Measurements from ENCODE around the gene DAG1. TPM values are rescaled to one million over a fixed set of nuclear protein-coding genes. Genes with fewer than 3 reads are reported as not detected.
A peak's percentile ranks its signal among the peaks of the same experiment; 100 is the strongest.

DAG1 gene
- total RNA-seq, 2 experiments from 2014 or later: 15.0 to 18.3 TPM

DNA sequence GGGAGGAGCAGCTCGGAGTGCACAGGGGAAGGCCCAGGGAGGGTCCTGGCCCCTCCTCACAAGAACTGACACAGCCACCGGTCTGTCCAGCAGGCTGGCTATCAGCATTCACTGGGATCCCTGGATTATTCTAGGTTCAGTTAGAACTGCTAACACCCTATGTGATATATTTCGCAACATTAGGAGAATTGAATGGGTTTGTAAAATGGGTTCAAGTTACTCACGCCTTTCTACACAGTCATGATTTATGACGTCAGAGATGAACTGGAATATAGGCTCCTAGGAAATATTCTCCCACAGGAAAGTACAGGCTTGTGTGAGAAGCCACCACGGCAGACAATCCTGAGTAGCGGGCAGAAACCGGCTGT, 83.2 kb downstream of the DAG1 start:
- H3K4me3 ChIP-seq (ENCODE audit: low read length): peak overlapping the region; percentile 59
- Mint-ChIP-seq H3K27ac (no peak overlapping the region), H3K36me3 (ENCODE audit: low read depth) (no peaks in the 10 kb centered on the region), H3K4me1 (ENCODE audit: low read depth) (peaks cover 18% of the 10 kb centered on the region), H3K27me3 (peaks cover 80% of the 10 kb centered on the region), H3K9me3 (peaks cover 2% of the 10 kb centered on the region), H3K4me3 (peak overlapping the region; percentile 90)
- TF ChIP-seq CTCF (IDR thresholded peaks at IDR 0.05): no peak
- no peak for DNase-seq
- peaks cover 0 to 7% of the 10 kb centered on the region in 2 experiments for H3K9me3 ChIP-seq (ENCODE audit: control insufficient read depth in 1 of 2, insufficient read depth in 1 of 2, low read length in 2 of 2)
- H3K27ac ChIP-seq (ENCODE audit: low read depth in 1 of 2, low read length in 2 of 2): no peak overlapping the region
- ChIA-PET CTCF (interaction anchor here (4.2 kb wide), 1 partner anchor 13 kb away, joined by 32 read pairs; no protein-coding TSS in a partner anchor), POLR2A (no interaction called here)
- intact Hi-C loops (cut with DNase I, micrococcal nuclease): no loop called here
- no peak for ATAC-seq (ENCODE audit: poor library complexity)
- H3K27me3 ChIP-seq (ENCODE audit: control insufficient read depth in 1 of 2, insufficient read depth in 2 of 2, low read length in 2 of 2): peaks cover 36 to 39% of the 10 kb centered on the region in 2 experiments
- no peaks in the 10 kb centered on the region for H3K36me3 ChIP-seq (ENCODE audit: insufficient read depth, low read length)
- peaks cover 26% of the 10 kb centered on the region for H3K4me1 ChIP-seq (ENCODE audit: insufficient read depth, low read length)

DNA sequence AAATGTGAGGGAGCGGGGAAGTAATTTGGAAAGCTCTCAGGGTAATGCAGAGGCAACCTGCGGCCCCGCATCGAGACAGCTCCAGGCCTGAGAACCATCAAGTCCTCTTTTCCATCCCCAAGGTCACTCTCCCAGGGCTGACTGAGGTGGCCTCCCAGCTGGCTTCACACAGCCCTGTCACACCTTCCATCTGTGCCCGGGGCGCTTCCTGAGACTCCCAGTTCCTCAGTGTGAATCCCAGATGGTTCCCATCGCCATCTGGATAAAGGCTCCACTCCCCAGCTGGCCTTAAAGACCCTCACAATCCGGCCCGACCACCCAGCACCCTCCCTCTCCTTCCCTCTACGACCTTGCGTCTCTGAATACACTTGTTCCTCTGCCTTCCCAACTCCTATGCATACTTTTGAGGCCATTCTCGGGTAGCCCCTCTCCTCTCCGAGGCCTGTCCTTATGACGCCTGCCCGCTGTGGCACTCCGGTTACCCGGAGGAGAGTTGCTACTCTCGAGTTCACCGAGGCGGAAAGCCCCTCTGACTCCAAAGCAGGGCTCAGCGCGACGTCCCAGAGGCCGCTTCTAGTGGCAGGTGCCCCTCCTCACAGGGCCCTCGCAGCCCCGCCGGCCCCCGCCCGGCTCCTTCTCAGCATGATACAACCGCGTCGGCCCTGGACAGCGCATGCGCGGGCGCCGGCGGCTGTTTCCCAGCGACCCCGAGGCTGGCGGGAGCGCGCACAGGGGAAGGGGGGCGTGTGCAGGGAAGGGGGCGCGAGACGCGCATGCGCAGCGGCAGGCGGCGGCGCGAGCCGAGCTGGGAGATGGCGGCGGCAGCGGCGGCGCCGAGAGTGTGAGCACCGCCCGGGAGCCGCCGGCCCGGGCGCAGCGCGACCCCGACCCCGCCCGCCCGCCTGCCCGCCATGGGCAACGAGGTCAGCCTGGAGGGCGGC, 83.9 kb downstream of the DAG1 start, which contains the start of gene BSN:
Gene BSN, plus strand, starts transcription at position 786 of the 941 bp plus-strand sequence. Its CDS starts 126 bp downstream, at position 912.
- H3K4me1 Mint-ChIP-seq (ENCODE audit: low read depth): peaks cover 18% of the 10 kb centered on the region
- ChIA-PET POLR2A (interaction anchor here (1.2 kb wide), 1 partner anchor 14 kb away, joined by 8 read pairs; no protein-coding TSS in a partner anchor), CTCF (interaction anchor here (1.0 to 4.2 kb wide), 2 partner anchors 14 to 118 kb away, joined by 3 to 32 read pairs; no protein-coding TSS in a partner anchor)
- H3K27me3 Mint-ChIP-seq: peaks cover 80% of the 10 kb centered on the region
- no peaks in the 10 kb centered on the region for H3K36me3 ChIP-seq (ENCODE audit: insufficient read depth, low read length)
- no peaks in the 10 kb centered on the region for H3K36me3 Mint-ChIP-seq (ENCODE audit: low read depth)
- peaks cover 2% of the 10 kb centered on the region for H3K9me3 Mint-ChIP-seq
- intact Hi-C loops (cut with DNase I, micrococcal nuclease): no loop called here
- DNase-seq: peak; percentile 71 to 93 (median 84)
- no peak within 1 kb of the TSS for H3K27ac ChIP-seq (ENCODE audit: low read depth in 1 of 2, low read length in 2 of 2)
- H3K27me3 ChIP-seq (ENCODE audit: control insufficient read depth in 1 of 2, insufficient read depth in 2 of 2, low read length in 2 of 2): peaks cover 36 to 39% of the 10 kb centered on the region in 2 experiments
- ATAC-seq (ENCODE audit: poor library complexity): peak; percentile 88
- no peak within 1 kb of the TSS for H3K27ac Mint-ChIP-seq
- TF ChIP-seq CTCF (IDR thresholded peaks at IDR 0.05): no peak
- peaks cover 0 to 7% of the 10 kb centered on the region in 2 experiments for H3K9me3 ChIP-seq (ENCODE audit: control insufficient read depth in 1 of 2, insufficient read depth in 1 of 2, low read length in 2 of 2)
- peak within 1 kb of the TSS; percentile 90 for H3K4me3 Mint-ChIP-seq
- H3K4me3 ChIP-seq (ENCODE audit: low read length): peak within 1 kb of the TSS; percentile 59
- H3K4me1 ChIP-seq (ENCODE audit: insufficient read depth, low read length): peaks cover 26% of the 10 kb centered on the region

DNA sequence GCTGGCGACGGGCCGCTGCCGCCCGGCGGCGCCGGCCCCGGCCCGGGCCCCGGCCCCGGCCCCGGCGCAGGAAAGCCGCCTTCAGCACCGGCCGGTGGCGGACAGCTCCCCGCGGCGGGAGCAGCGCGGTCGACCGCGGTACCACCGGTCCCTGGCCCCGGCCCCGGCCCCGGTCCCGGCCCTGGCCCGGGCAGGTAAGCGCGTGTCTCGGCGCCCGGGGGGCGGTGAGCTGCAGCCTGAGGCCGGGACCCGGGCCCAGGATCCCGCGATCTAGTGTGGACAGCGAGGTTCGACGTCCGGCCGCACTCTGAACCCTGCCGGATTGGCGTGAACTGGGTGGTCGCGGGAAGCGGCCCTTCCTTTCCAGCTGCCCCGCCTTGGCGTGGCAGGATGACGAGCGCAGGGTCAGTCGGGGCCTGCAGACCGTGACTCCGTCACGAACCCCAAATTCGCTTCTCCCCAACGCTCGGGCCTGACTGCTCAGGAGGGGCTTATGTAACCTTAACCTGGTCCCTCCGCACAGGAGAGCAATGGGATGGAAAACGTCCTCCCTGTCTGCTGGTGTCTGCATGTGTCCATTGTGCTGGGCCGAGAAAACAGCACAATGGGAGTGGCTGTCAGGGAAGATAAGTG, 84.7 kb downstream of the DAG1 start:
- Mint-ChIP-seq H3K4me3 (peak overlapping the region; percentile 44), H3K4me1 (ENCODE audit: low read depth) (peaks cover 18% of the 10 kb centered on the region), H3K27me3 (peaks cover 84% of the 10 kb centered on the region), H3K36me3 (ENCODE audit: low read depth) (no peaks in the 10 kb centered on the region), H3K9me3 (peaks cover 2% of the 10 kb centered on the region), H3K27ac (no peak overlapping the region)
- H3K9me3 ChIP-seq (ENCODE audit: control insufficient read depth in 1 of 2, insufficient read depth in 1 of 2, low read length in 2 of 2): peaks cover 0 to 7% of the 10 kb centered on the region in 2 experiments
- ChIA-PET CTCF (interaction anchor here (1.0 to 4.2 kb wide), 2 partner anchors 15 to 117 kb away, joined by 3 to 32 read pairs; no protein-coding TSS in a partner anchor), POLR2A (interaction anchor here (1.2 kb wide), 1 partner anchor 15 kb away, joined by 8 read pairs; no protein-coding TSS in a partner anchor)
- no peaks in the 10 kb centered on the region for H3K36me3 ChIP-seq (ENCODE audit: insufficient read depth, low read length)
- H3K27me3 ChIP-seq (ENCODE audit: control insufficient read depth in 1 of 2, insufficient read depth in 2 of 2, low read length in 2 of 2): peaks cover 37 to 39% of the 10 kb centered on the region in 2 experiments
- ATAC-seq (ENCODE audit: poor library complexity): peak; percentile 74
- peak in 8 of 14 experiments; percentile 23 to 69 (median 54) for DNase-seq
- H3K27ac ChIP-seq (ENCODE audit: low read depth in 1 of 2, low read length in 2 of 2): no peak overlapping the region
- intact Hi-C loops (cut with DNase I, micrococcal nuclease): no loop called here
- peaks cover 26% of the 10 kb centered on the region for H3K4me1 ChIP-seq (ENCODE audit: insufficient read depth, low read length)
- TF ChIP-seq CTCF (IDR thresholded peaks at IDR 0.05): no peak
- H3K4me3 ChIP-seq (ENCODE audit: low read length): peak overlapping the region; percentile 16
